ENCODE measurements around the gene RAB11FIP3. TPM values are rescaled to one million over a fixed set of nuclear protein-coding genes. Genes with fewer than 3 reads are reported as not detected.
A peak's percentile ranks its signal among the peaks of the same experiment; 100 is the strongest.

RAB11FIP3 gene
- total and polyA plus RNA-seq, 2 of the 13 experiments (the other 11 are each of a cell fraction or from before 2014, with no cell fraction given) = 34.3 to 57.6 TPM

DNA sequence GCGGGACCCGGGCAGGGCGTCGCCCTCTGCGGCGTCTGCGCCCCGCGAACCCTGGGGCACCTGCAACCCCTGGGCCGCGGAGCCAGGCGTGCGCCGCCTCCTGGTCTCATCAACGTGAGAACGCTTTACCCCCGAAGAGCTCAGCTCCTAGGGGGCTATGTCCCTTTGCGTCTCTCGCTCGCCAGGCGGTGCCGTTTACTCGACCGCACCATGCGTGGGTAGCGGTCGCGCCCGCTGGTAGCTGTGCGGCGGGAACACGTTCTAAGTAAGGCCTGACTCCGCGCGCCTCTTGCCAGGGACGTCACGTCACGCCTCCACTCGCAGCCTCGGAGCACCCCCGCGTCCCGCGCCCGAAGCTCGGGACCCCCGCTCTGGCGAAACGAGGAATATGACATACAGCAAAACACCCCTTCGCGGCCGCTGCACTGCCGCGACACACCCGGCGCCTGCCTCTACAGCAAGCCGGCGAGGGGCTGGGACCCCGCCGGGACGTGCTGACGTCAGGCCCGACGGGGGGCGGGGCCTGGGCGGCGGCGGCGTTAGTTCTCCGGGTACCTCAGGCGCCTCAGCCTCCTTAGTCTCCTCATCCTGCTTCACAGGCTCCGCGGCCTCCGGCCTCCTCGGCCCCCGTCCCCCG is at the start of gene RAB11FIP3 (continued):
- TF ChIP-seq, protein P1, sequence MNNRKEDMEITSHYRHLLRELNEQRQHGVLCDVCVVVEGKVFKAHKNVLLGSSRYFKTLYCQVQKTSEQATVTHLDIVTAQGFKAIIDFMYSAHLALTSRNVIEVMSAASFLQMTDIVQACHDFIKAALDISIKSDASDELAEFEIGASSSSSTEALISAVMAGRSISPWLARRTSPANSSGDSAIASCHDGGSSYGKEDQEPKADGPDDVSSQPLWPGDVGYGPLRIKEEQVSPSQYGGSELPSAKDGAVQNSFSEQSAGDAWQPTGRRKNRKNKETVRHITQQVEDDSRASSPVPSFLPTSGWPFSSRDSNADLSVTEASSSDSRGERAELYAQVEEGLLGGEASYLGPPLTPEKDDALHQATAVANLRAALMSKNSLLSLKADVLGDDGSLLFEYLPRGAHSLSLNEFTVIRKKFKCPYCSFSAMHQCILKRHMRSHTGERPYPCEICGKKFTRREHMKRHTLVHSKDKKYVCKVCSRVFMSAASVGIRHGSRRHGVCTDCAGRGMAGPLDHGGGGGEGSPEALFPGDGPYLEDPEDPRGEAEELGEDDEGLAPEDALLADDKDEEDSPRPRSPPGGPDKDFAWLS (CRISPR knock-in tag; IDR thresholded peaks at IDR 0.05; ENCODE audit: borderline replicate concordance) = no peak
- TF ChIP-seq CC2D1A (CRISPR knock-in tag; IDR thresholded peaks at IDR 0.05) (no peak), PAWR (CRISPR knock-in tag; IDR thresholded peaks at IDR 0.05; ENCODE audit: borderline replicate concordance) (no peak), IRX3 (CRISPR knock-in tag; IDR thresholded peaks at IDR 0.05; ENCODE audit: borderline replicate concordance, low read depth) (peak; percentile 23; the same call in 1 of the 2 replicates), HNRNPLL (IDR thresholded peaks at IDR 0.05; ENCODE audit: low read depth, low read length, poor library complexity, severe bottlenecking) (peak; percentile 83), ZNF775 (CRISPR knock-in tag; IDR thresholded peaks at IDR 0.05; ENCODE audit: borderline replicate concordance) (peak; percentile 46; the same call in 1 of the 2 replicates), ZNF33A (CRISPR knock-in tag; IDR thresholded peaks at IDR 0.05; ENCODE audit: borderline replicate concordance) (no peak), KDM5A (IDR thresholded peaks at IDR 0.05; ENCODE audit: borderline replicate concordance, low read length) (no peak), RFX3 (CRISPR knock-in tag; IDR thresholded peaks at IDR 0.05) (no peak), ZFAT (CRISPR knock-in tag; conservative IDR thresholded peaks at IDR 0.05) (0 out of 2 replicates have a peak, but pooled peaks have one; percentile 73), ZNF430 (CRISPR knock-in tag; IDR thresholded peaks at IDR 0.05) (peak; percentile 87), ZBTB42 (CRISPR knock-in tag; IDR thresholded peaks at IDR 0.05) (no peak), ZNF549 (CRISPR knock-in tag; IDR thresholded peaks at IDR 0.05) (no peak)
- TF ChIP-seq, protein P2, sequence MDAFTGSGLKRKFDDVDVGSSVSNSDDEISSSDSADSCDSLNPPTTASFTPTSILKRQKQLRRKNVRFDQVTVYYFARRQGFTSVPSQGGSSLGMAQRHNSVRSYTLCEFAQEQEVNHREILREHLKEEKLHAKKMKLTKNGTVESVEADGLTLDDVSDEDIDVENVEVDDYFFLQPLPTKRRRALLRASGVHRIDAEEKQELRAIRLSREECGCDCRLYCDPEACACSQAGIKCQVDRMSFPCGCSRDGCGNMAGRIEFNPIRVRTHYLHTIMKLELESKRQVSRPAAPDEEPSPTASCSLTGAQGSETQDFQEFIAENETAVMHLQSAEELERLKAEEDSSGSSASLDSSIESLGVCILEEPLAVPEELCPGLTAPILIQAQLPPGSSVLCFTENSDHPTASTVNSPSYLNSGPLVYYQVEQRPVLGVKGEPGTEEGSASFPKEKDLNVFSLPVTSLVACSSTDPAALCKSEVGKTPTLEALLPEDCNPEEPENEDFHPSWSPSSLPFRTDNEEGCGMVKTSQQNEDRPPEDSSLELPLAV (CRISPR knock-in tag; conservative IDR thresholded peaks at IDR 0.05; ENCODE audit: low read depth) = no peak
- TF ChIP-seq, protein P3, sequence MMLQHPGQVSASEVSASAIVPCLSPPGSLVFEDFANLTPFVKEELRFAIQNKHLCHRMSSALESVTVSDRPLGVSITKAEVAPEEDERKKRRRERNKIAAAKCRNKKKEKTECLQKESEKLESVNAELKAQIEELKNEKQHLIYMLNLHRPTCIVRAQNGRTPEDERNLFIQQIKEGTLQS (CRISPR knock-in tag; IDR thresholded peaks at IDR 0.05) = 0 out of 2 replicates have a peak, but pooled peaks have one; percentile 40
- TF ChIP-seq, protein P4, sequence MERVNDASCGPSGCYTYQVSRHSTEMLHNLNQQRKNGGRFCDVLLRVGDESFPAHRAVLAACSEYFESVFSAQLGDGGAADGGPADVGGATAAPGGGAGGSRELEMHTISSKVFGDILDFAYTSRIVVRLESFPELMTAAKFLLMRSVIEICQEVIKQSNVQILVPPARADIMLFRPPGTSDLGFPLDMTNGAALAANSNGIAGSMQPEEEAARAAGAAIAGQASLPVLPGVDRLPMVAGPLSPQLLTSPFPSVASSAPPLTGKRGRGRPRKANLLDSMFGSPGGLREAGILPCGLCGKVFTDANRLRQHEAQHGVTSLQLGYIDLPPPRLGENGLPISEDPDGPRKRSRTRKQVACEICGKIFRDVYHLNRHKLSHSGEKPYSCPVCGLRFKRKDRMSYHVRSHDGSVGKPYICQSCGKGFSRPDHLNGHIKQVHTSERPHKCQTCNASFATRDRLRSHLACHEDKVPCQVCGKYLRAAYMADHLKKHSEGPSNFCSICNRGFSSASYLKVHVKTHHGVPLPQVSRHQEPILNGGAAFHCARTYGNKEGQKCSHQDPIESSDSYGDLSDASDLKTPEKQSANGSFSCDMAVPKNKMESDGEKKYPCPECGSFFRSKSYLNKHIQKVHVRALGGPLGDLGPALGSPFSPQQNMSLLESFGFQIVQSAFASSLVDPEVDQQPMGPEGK (CRISPR knock-in tag; IDR thresholded peaks at IDR 0.05) = peak; percentile 43
- TF ChIP-seq, protein P5, sequence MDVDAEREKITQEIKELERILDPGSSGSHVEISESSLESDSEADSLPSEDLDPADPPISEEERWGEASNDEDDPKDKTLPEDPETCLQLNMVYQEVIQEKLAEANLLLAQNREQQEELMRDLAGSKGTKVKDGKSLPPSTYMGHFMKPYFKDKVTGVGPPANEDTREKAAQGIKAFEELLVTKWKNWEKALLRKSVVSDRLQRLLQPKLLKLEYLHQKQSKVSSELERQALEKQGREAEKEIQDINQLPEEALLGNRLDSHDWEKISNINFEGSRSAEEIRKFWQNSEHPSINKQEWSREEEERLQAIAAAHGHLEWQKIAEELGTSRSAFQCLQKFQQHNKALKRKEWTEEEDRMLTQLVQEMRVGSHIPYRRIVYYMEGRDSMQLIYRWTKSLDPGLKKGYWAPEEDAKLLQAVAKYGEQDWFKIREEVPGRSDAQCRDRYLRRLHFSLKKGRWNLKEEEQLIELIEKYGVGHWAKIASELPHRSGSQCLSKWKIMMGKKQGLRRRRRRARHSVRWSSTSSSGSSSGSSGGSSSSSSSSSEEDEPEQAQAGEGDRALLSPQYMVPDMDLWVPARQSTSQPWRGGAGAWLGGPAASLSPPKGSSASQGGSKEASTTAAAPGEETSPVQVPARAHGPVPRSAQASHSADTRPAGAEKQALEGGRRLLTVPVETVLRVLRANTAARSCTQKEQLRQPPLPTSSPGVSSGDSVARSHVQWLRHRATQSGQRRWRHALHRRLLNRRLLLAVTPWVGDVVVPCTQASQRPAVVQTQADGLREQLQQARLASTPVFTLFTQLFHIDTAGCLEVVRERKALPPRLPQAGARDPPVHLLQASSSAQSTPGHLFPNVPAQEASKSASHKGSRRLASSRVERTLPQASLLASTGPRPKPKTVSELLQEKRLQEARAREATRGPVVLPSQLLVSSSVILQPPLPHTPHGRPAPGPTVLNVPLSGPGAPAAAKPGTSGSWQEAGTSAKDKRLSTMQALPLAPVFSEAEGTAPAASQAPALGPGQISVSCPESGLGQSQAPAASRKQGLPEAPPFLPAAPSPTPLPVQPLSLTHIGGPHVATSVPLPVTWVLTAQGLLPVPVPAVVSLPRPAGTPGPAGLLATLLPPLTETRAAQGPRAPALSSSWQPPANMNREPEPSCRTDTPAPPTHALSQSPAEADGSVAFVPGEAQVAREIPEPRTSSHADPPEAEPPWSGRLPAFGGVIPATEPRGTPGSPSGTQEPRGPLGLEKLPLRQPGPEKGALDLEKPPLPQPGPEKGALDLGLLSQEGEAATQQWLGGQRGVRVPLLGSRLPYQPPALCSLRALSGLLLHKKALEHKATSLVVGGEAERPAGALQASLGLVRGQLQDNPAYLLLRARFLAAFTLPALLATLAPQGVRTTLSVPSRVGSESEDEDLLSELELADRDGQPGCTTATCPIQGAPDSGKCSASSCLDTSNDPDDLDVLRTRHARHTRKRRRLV (CRISPR knock-in tag; IDR thresholded peaks at IDR 0.05) = 0 out of 2 replicates have a peak, but pooled peaks have one; percentile 58
